Loucy (cell line): ENCODE measurements around the gene PLA2G7.

Experiments used
- CTCF ChIP-seq: fragments of 200-600 bp; sonication (generic); conservative IDR thresholded peaks from 2 replicates; pipeline ENCODE4 v1.5.1; 2014; ENCODE audit warnings: mild to moderate bottlenecking, antibody characterized with exemption, low read length
- EZH2phosphoT487 ChIP-seq: fragments of 200-600 bp; IDR thresholded peaks from 2 replicates; pipeline ENCODE4 v1.6.1; 2018; ENCODE audit warnings: antibody characterized with exemption, mild to moderate bottlenecking, moderate library complexity, borderline replicate concordance

DNA sequence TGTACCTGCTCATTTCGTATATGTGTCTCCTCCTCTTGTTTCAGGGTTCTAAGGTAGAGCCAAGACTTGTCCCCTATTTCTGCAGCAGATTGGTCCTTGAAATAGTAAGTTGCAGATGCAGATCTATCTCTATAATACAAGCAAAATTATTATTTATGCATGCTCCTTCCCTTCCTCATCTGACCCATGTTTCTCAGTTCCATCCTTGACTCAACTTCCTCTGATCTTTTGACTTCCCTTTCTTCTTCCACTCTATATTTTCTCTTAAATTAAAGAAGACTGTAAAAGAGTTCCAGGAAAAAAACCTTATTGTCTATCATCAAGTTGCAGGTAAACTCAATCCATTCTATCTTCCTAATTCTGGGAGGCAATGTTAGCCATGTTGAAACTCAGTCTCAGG lies 23.7 kb downstream of the PLA2G7 start:
- TF ChIP-seq CTCF (no peak), EZH2phosphoT487 (no peak)
